ENCODE results near the gene TRMU. TPM values are rescaled to one million over a fixed set of nuclear protein-coding genes. Genes with fewer than 3 reads are reported as not detected.

The TRMU gene
- total and polyA plus RNA-seq, 2 of the 8 experiments (the other 6 are each of a cell fraction or from before 2014, with no cell fraction given) = 43.4 to 70.6 TPM

DNA sequence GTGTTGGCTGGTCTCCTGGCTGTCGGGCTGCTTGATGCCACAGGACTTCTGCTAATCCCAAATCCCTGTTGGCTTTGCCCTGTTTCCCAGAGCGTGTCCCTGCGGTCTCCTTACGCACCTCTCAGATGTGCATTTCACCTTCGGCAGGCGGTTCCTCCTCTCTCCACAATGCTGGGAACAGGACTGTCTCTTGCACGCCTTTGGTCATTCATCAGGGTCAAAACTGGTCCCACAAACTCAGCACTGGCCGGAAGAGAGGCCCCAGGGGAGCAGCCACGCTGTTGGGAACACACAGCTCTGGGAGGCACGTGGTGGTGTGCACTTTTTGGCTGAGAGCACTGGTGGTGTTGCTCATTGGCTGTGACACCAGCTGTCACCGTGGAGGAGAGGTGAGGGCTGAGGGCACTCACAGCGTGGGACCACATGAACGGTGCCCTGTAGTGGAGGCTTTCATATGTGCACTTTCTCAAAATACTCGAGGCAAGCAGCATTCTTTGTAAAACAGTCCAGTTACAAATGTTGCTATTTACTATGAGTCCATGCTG lies 15.3 kb upstream of the TRMU start:
- POLR2A ChIA-PET (ENCODE audit: partially characterized antibody) = interaction anchor here (1.1 kb wide), 1 partner anchor 24 kb away, joined by 3 read pairs; the partner anchor contains the start of gene GTSE1

More for the DNA sequence above, 15.3 kb upstream of the TRMU start:
- H4K91ac ChIP-seq (replicated peaks; ENCODE audit: insufficient read length, low read length) = no peak overlapping the region
- no peak overlapping the region for H3K27ac ChIP-seq (ENCODE audit: low read depth, low read length)
- no peak overlapping the region for H4K8ac ChIP-seq (ENCODE audit: extremely low read depth, insufficient read depth, low read length)
- H3K23me2 ChIP-seq (ENCODE audit: low read depth, low read length) = no peaks in the 10 kb centered on the region
- no peak overlapping the region for H3K18ac ChIP-seq (ENCODE audit: extremely low read depth, low read length)
- no peak overlapping the region for H3K14ac ChIP-seq (ENCODE audit: insufficient read length)
- no peaks in the 10 kb centered on the region for H3K9me3 ChIP-seq (ENCODE audit: insufficient read depth in 2 of 2, low read depth in 1 of 2, low read length in 1 of 2)
- TF ChIP-seq TCF12 (IDR thresholded peaks at IDR 0.05; ENCODE audit: low read depth, low read length) = no peak
- TF ChIP-seq RBBP5 (IDR thresholded peaks at IDR 0.05; ENCODE audit: borderline replicate concordance, low read depth, low read length) = no peak
- no peak for TF ChIP-seq SAP30 (IDR thresholded peaks at IDR 0.05; ENCODE audit: insufficient read depth, insufficient replicate concordance, low read length)
- TF ChIP-seq, protein P1, sequence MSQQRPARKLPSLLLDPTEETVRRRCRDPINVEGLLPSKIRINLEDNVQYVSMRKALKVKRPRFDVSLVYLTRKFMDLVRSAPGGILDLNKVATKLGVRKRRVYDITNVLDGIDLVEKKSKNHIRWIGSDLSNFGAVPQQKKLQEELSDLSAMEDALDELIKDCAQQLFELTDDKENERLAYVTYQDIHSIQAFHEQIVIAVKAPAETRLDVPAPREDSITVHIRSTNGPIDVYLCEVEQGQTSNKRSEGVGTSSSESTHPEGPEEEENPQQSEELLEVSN (IDR thresholded peaks at IDR 0.05) = no peak
- no peak for TF ChIP-seq POLR2AphosphoS5 (IDR thresholded peaks at IDR 0.05; ENCODE audit: low read depth, low read length)
- TF ChIP-seq FOSL1 (IDR thresholded peaks at IDR 0.05; ENCODE audit: insufficient read depth, low read depth, low read length) = no peak
- DNase-seq (ENCODE audit: low read depth in 1 of 2, low spot score in 2 of 2) (no peak), FAIRE-seq (no peak)
- peaks cover 4 to 10% of the 10 kb centered on the region in 2 experiments for H4K20me1 ChIP-seq (replicated peaks in 1 of 2; ENCODE audit: control insufficient read depth in 1 of 2, insufficient read depth in 2 of 2, low read length in 2 of 2)
- peaks cover 10 to 40% (median 20%) of the 10 kb centered on the region in 4 experiments; a peak in 7 of 8 replicates for H3K36me3 ChIP-seq (ENCODE audit: control insufficient read depth in 2 of 4, insufficient read depth in 4 of 4, low read length in 3 of 4)
- H2BK120ac ChIP-seq (replicated peaks; ENCODE audit: low read depth, low read length) = no peak overlapping the region
- no peaks in the 10 kb centered on the region for H3K79me2 ChIP-seq (ENCODE audit: control insufficient read depth in 1 of 2, insufficient read depth in 2 of 2, low read length in 2 of 2)
- 87% methylated on average over 13 of the region's 14 CpGs; no CpG with 5 or more reads in 1 of the 2 experiments for WGBS, 2 experiments (ENCODE audit: extremely low coverage in 1 of 2, insufficient coverage in 1 of 2, insufficient read length in 1 of 2, insufficient replicate concordance in 2 of 2, low coverage in 1 of 2, low lambda C conversion rate in 2 of 2, missing lambda C conversion rate in 1 of 2)
- H2BK5ac ChIP-seq (ENCODE audit: low read depth, low read length) = no peak overlapping the region
- H2BK12ac ChIP-seq (ENCODE audit: low read depth, low read length) = no peak overlapping the region
- no peak overlapping the region for H2AFZ ChIP-seq (ENCODE audit: low read length)
- no peak overlapping the region for H3K4me2 ChIP-seq (ENCODE audit: insufficient read depth in 1 of 2, low read depth in 2 of 2, low read length in 2 of 2)
- H3K79me1 ChIP-seq (ENCODE audit: low read depth, low read length) = peaks cover 5% of the 10 kb centered on the region; the same call in 1 of the 2 replicates
- H3K27me3 ChIP-seq (replicated peaks in 1 of 4; ENCODE audit: control insufficient read depth in 3 of 4, extremely low read depth in 1 of 4, insufficient read depth in 3 of 4, low read length in 3 of 4) = no peaks in the 10 kb centered on the region
- H3K4ac ChIP-seq (replicated peaks; ENCODE audit: insufficient read length, low read depth, low read length) = no peak overlapping the region
- H2BK20ac ChIP-seq (ENCODE audit: low read length) = no peak overlapping the region
- no peak overlapping the region for H4K5ac ChIP-seq (ENCODE audit: insufficient read length, low read depth, low read length)
- H3K9ac ChIP-seq (replicated peaks in 1 of 4; ENCODE audit: extremely low read depth in 1 of 4, low read depth in 3 of 4, low read length in 3 of 4) = no peak overlapping the region
- H3K4me1 ChIP-seq (replicated peaks in 1 of 4; ENCODE audit: control insufficient read depth in 3 of 4, insufficient read depth in 4 of 4, low read length in 3 of 4) = no peaks in the 10 kb centered on the region
- no peak overlapping the region for H3K23ac ChIP-seq (ENCODE audit: insufficient read length)
- CTCF ChIA-PET (ENCODE audit: partially characterized antibody) = interaction anchor here (0.5 to 1.6 kb wide), 3 partner anchors 21 to 198 kb away, joined by 3 to 4 read pairs (median 4); no protein-coding TSS in a partner anchor
- no peak overlapping the region for H2BK15ac ChIP-seq (ENCODE audit: low read length)
- no peak overlapping the region for H3K4me3 ChIP-seq (ENCODE audit: extremely low read depth in 1 of 4, insufficient read depth in 2 of 4, low read depth in 3 of 4, low read length in 4 of 4)
- H2AK5ac ChIP-seq (ENCODE audit: low read depth, low read length) = no peak overlapping the region
- H3K56ac ChIP-seq (replicated peaks; ENCODE audit: insufficient read length, low read depth, low read length) = no peak overlapping the region
